SK-N-SH (cell line): ENCODE measurements around the gene CCT6A.
"Not testable (repeated sequence)": the region's sequence is repeated elsewhere in the genome, so short reads cannot be mapped to it uniquely, and the experiment has no call there.

ENCODE experiments used
- CHD2 ChIP-seq: fragments of 150-350 bp; IDR thresholded peaks from 2 replicates; pipeline ENCODE4 v1.6.1; 2018; ENCODE audit warnings: low read length; ENCODE audit not compliant: partially characterized antibody
- EZH2phosphoT487 ChIP-seq: fragments of 200-600 bp; sonication (generic); IDR thresholded peaks from 2 replicates; pipeline ENCODE4 v1.6.1; 2017; ENCODE audit warnings: low read depth, mixed run types, mild to moderate bottlenecking, antibody characterized with exemption, moderate library complexity, borderline replicate concordance
- GATA2 ChIP-seq: sonication (generic); formaldehyde crosslinking; IDR thresholded peaks from 2 replicates; pipeline ENCODE4 v1.5.0; 2020; ENCODE audit warnings: mild to moderate bottlenecking, missing genetic modification reagents
- POLR2AphosphoS5 ChIP-seq: IDR thresholded peaks from 2 replicates; pipeline ENCODE4 v1.6.1; 2012; ENCODE audit warnings: low read depth, low read length
- SMC3 ChIP-seq: IDR thresholded peaks from 2 replicates; pipeline ENCODE4 v1.6.1; 2012; ENCODE audit warnings: low read depth, low read length, improper control_type of control experiment
- TAF1 ChIP-seq: IDR thresholded peaks from 2 replicates; pipeline ENCODE4 v1.6.1; 2012; ENCODE audit warnings: low read depth, mild to moderate bottlenecking, low read length, moderate library complexity, borderline replicate concordance
- YY1 ChIP-seq: IDR thresholded peaks from 2 replicates; pipeline ENCODE4 v1.4.0; 2012; ENCODE audit warnings: low read depth, mild to moderate bottlenecking
- TF ChIP-seq, protein P1 (sequence below): fragments of 200-600 bp; sonication (generic); IDR thresholded peaks from 2 replicates; pipeline ENCODE4 v1.6.1; 2017; ENCODE audit warnings: antibody characterized with exemption, mild to moderate bottlenecking, moderate library complexity
- TF ChIP-seq, protein P2 (sequence below): fragments of 150-350 bp; IDR thresholded peaks from 2 replicates; pipeline ENCODE4 v1.6.1; 2017; ENCODE audit warnings: antibody characterized with exemption, low read length, low read depth, borderline replicate concordance
- TF ChIP-seq, protein P3 (sequence below): IDR thresholded peaks from 2 replicates; pipeline ENCODE4 v1.6.1; 2012; ENCODE audit warnings: mild to moderate bottlenecking, low read depth, low read length, moderate library complexity
- TF ChIP-seq, protein P4 (sequence below): IDR thresholded peaks from 2 replicates; pipeline ENCODE4; 2012

DNA sequence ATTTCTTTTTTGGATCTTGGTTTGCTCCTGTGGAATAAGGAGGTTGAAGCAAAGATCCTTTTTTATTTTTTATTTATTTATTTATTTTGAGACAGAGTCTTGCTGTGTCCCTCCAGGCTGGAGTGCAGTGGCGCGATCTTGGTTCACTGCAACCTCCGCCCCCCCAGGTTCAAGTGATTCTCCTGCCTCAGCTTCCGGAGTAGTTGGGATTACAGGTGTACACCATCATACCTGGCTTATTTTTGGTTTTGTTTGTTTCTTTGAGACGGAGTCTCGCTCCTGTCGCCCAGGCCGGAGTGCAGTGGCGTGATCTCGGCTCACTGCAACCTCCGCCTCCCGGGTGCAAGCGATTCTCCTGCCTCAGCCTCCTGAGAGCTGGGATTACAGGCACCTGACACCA is 14.8 kb downstream of the CCT6A start:
- TF ChIP-seq, protein P1, sequence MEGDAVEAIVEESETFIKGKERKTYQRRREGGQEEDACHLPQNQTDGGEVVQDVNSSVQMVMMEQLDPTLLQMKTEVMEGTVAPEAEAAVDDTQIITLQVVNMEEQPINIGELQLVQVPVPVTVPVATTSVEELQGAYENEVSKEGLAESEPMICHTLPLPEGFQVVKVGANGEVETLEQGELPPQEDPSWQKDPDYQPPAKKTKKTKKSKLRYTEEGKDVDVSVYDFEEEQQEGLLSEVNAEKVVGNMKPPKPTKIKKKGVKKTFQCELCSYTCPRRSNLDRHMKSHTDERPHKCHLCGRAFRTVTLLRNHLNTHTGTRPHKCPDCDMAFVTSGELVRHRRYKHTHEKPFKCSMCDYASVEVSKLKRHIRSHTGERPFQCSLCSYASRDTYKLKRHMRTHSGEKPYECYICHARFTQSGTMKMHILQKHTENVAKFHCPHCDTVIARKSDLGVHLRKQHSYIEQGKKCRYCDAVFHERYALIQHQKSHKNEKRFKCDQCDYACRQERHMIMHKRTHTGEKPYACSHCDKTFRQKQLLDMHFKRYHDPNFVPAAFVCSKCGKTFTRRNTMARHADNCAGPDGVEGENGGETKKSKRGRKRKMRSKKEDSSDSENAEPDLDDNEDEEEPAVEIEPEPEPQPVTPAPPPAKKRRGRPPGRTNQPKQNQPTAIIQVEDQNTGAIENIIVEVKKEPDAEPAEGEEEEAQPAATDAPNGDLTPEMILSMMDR: not testable (repeated sequence)
- TF ChIP-seq EZH2phosphoT487; CHD2; POLR2AphosphoS5; GATA2 (CRISPR knock-in tag); TAF1; SMC3; YY1: not testable (repeated sequence)
- TF ChIP-seq, protein P2, sequence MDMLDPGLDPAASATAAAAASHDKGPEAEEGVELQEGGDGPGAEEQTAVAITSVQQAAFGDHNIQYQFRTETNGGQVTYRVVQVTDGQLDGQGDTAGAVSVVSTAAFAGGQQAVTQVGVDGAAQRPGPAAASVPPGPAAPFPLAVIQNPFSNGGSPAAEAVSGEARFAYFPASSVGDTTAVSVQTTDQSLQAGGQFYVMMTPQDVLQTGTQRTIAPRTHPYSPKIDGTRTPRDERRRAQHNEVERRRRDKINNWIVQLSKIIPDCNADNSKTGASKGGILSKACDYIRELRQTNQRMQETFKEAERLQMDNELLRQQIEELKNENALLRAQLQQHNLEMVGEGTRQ: not testable (repeated sequence)
- TF ChIP-seq, protein P3, sequence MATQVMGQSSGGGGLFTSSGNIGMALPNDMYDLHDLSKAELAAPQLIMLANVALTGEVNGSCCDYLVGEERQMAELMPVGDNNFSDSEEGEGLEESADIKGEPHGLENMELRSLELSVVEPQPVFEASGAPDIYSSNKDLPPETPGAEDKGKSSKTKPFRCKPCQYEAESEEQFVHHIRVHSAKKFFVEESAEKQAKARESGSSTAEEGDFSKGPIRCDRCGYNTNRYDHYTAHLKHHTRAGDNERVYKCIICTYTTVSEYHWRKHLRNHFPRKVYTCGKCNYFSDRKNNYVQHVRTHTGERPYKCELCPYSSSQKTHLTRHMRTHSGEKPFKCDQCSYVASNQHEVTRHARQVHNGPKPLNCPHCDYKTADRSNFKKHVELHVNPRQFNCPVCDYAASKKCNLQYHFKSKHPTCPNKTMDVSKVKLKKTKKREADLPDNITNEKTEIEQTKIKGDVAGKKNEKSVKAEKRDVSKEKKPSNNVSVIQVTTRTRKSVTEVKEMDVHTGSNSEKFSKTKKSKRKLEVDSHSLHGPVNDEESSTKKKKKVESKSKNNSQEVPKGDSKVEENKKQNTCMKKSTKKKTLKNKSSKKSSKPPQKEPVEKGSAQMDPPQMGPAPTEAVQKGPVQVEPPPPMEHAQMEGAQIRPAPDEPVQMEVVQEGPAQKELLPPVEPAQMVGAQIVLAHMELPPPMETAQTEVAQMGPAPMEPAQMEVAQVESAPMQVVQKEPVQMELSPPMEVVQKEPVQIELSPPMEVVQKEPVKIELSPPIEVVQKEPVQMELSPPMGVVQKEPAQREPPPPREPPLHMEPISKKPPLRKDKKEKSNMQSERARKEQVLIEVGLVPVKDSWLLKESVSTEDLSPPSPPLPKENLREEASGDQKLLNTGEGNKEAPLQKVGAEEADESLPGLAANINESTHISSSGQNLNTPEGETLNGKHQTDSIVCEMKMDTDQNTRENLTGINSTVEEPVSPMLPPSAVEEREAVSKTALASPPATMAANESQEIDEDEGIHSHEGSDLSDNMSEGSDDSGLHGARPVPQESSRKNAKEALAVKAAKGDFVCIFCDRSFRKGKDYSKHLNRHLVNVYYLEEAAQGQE: not testable (repeated sequence)
- TF ChIP-seq, protein P4, sequence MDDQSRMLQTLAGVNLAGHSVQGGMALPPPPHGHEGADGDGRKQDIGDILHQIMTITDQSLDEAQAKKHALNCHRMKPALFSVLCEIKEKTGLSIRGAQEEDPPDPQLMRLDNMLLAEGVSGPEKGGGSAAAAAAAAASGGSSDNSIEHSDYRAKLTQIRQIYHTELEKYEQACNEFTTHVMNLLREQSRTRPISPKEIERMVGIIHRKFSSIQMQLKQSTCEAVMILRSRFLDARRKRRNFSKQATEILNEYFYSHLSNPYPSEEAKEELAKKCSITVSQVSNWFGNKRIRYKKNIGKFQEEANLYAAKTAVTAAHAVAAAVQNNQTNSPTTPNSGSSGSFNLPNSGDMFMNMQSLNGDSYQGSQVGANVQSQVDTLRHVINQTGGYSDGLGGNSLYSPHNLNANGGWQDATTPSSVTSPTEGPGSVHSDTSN: not testable (repeated sequence)
